ENCODE measurements around the gene PSME3IP1.

GRCh38 chr16:57156351-57156703 is 29.5 kb downstream of the PSME3IP1 start:
- TF ChIP-seq CTCF (IDR thresholded peaks at IDR 0.05), result no peak
- no peak for TF ChIP-seq ZFX (IDR thresholded peaks at IDR 0.05; ENCODE audit: borderline replicate concordance)
